Measurements from ENCODE around the gene KANSL3. TPM values are rescaled to one million over a fixed set of nuclear protein-coding genes. Genes with fewer than 3 reads are reported as not detected.

Gene KANSL3
- total RNA-seq, 2 experiments from 2014 or later = 54.4 to 61.8 TPM

- no peak overlapping the region for H3K27ac ChIP-seq (ENCODE audit: low read depth in 1 of 2, low read length in 2 of 2)
- Mint-ChIP-seq H3K36me3 (ENCODE audit: low read depth) (peaks cover 41% of the 10 kb centered on the region), H3K27ac (peak overlapping the region; percentile 37), H3K27me3 (no peaks in the 10 kb centered on the region), H3K9me3 (no peaks in the 10 kb centered on the region), H3K4me3 (no peak overlapping the region), H3K4me1 (ENCODE audit: low read depth) (peaks cover 28% of the 10 kb centered on the region)
- no peaks in the 10 kb centered on the region for H3K27me3 ChIP-seq (ENCODE audit: control insufficient read depth in 1 of 2, insufficient read depth in 2 of 2, low read length in 2 of 2)
- H3K36me3 ChIP-seq (ENCODE audit: insufficient read depth, low read length) = peaks cover 6% of the 10 kb centered on the region
- intact Hi-C loops (cut with DNase I, micrococcal nuclease) = no loop called here
- no peak for DNase-seq
- no peaks in the 10 kb centered on the region for H3K9me3 ChIP-seq (ENCODE audit: control insufficient read depth in 1 of 2, insufficient read depth in 1 of 2, low read length in 2 of 2)
- POLR2A ChIA-PET = no interaction called here
- H3K4me1 ChIP-seq (ENCODE audit: insufficient read depth, low read length) = peaks cover 4% of the 10 kb centered on the region
- ATAC-seq (ENCODE audit: poor library complexity) = no peak
- no peak overlapping the region for H3K4me3 ChIP-seq (ENCODE audit: low read length)
- CTCF ChIA-PET = interaction anchor here (0.6 kb wide), 1 partner anchor 120 kb away, joined by 4 read pairs; no protein-coding TSS in a partner anchor
- TF ChIP-seq CTCF (IDR thresholded peaks at IDR 0.05) = no peak
Observed at GRCh38 chr2:96587843-96588242, 50.3 kb downstream of the KANSL3 start.

DNA sequence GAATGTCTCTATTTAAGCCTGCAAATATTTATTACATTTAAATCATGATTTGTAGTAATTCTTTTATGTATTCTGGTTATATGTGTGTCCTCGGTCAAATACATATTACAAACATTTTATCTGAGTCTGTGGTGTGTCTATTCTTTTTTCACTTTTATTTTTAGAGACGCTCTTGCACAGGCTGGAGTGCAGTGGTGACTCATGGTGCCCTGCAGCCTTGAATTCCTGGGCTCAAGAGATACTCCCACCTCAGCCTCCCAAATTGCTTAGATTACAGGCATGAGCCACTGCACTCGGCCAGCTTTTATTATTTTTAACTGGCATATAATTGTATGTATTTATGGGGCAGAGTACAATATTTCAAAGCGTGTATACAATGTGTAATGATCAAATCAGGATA lies 54.1 kb downstream of the KANSL3 start:
- Mint-ChIP-seq H3K27ac (no peak overlapping the region), H3K9me3 (no peaks in the 10 kb centered on the region), H3K27me3 (no peaks in the 10 kb centered on the region), H3K4me3 (no peak overlapping the region), H3K36me3 (ENCODE audit: low read depth) (peaks cover 21% of the 10 kb centered on the region), H3K4me1 (ENCODE audit: low read depth) (peaks cover 15% of the 10 kb centered on the region)
- ATAC-seq (ENCODE audit: poor library complexity) (no peak), DNase-seq (no peak)
- H3K4me1 ChIP-seq (ENCODE audit: insufficient read depth, low read length) = no peaks in the 10 kb centered on the region
- intact Hi-C loops (cut with DNase I, micrococcal nuclease) = no loop called here
- no peak overlapping the region for H3K4me3 ChIP-seq (ENCODE audit: low read length)
- no peak for TF ChIP-seq CTCF (IDR thresholded peaks at IDR 0.05)
- ChIA-PET POLR2A (no interaction called here), CTCF (no interaction called here)
- H3K36me3 ChIP-seq (ENCODE audit: insufficient read depth, low read length) = no peaks in the 10 kb centered on the region
- H3K9me3 ChIP-seq (ENCODE audit: control insufficient read depth in 1 of 2, insufficient read depth in 1 of 2, low read length in 2 of 2) = no peaks in the 10 kb centered on the region
- no peak overlapping the region for H3K27ac ChIP-seq (ENCODE audit: low read depth in 1 of 2, low read length in 2 of 2)
- no peaks in the 10 kb centered on the region for H3K27me3 ChIP-seq (ENCODE audit: control insufficient read depth in 1 of 2, insufficient read depth in 2 of 2, low read length in 2 of 2)

- no peaks in the 10 kb centered on the region for H3K9me3 ChIP-seq (ENCODE audit: control insufficient read depth in 1 of 2, insufficient read depth in 1 of 2, low read length in 2 of 2)
- no peaks in the 10 kb centered on the region for H3K36me3 ChIP-seq (ENCODE audit: insufficient read depth, low read length)
- Mint-ChIP-seq H3K9me3 (no peaks in the 10 kb centered on the region), H3K4me3 (no peak overlapping the region), H3K27me3 (no peaks in the 10 kb centered on the region), H3K27ac (no peak overlapping the region), H3K4me1 (ENCODE audit: low read depth) (no peaks in the 10 kb centered on the region), H3K36me3 (ENCODE audit: low read depth) (peaks cover 12% of the 10 kb centered on the region)
- no peaks in the 10 kb centered on the region for H3K4me1 ChIP-seq (ENCODE audit: insufficient read depth, low read length)
- no peak overlapping the region for H3K4me3 ChIP-seq (ENCODE audit: low read length)
- H3K27me3 ChIP-seq (ENCODE audit: control insufficient read depth in 1 of 2, insufficient read depth in 2 of 2, low read length in 2 of 2) = no peaks in the 10 kb centered on the region
- peak in 1 of 14 experiments; percentile 14 for DNase-seq
- ATAC-seq (ENCODE audit: poor library complexity) = no peak
- CTCF ChIA-PET = no interaction called here
- no peak overlapping the region for H3K27ac ChIP-seq (ENCODE audit: low read depth in 1 of 2, low read length in 2 of 2)
- no peak for TF ChIP-seq CTCF (IDR thresholded peaks at IDR 0.05)
- POLR2A ChIA-PET = no interaction called here
- intact Hi-C loops (cut with DNase I, micrococcal nuclease) = no loop called here
Observed at GRCh38 chr2:96580771-96581170, 57.3 kb downstream of the KANSL3 start.
